Psoas muscle (tissue), 8 donors: ENCODE results near the gene KLHL2. TPM values are rescaled to one million over a fixed set of nuclear protein-coding genes. Genes with fewer than 3 reads are reported as not detected.

Experiments
- ATAC-seq, 4 donors: fragments of 200-7000 bp; cut with Tn5 transposase; one replicate each; pipeline ENCODE4 v1.9.1; 2020; ENCODE audit warnings: moderate library complexity in 3 of 4, mild to moderate bottlenecking in 2 of 4
- DNase-seq, 2 donors: peaks; one replicate each; pipeline ENCODE4 v3.0.0-alpha.2; 2020
- H3K27ac ChIP-seq: fragments of 200-600 bp; one replicate; pipeline ENCODE4 v1.8.0; 2022
- H3K27me3 ChIP-seq, 3 donors: fragments of 200-600 bp in 1 of 3; one replicate each; pipeline versions ENCODE4 v1.6.1 to v1.8.0; 2013 to 2022; ENCODE audit warnings: low read length in 2 of 3, mild to moderate bottlenecking in 2 of 3, moderate library complexity in 1 of 3; ENCODE audit not compliant: insufficient read depth in 3 of 3
- H3K36me3 ChIP-seq, 2 donors: fragments of 200-600 bp in 1 of 2; one replicate each; pipeline versions ENCODE4 v1.6.1 to v1.8.0; 2013 to 2022; ENCODE audit warnings: low read depth in 1 of 2, mild to moderate bottlenecking in 1 of 2, moderate library complexity in 1 of 2; ENCODE audit not compliant: insufficient read depth in 1 of 2
- H3K4me1 ChIP-seq: fragments of 200-600 bp; one replicate; pipeline ENCODE4 v1.8.0; 2022
- H3K4me3 ChIP-seq: fragments of 200-600 bp; one replicate; pipeline ENCODE4 v1.8.0; 2022; ENCODE audit warnings: mild to moderate bottlenecking
- H3K9me3 ChIP-seq: fragments of 200-600 bp; one replicate; pipeline ENCODE4 v1.8.0; 2022
- CTCF ChIP-seq: fragments of 200-600 bp; IDR thresholded peaks from one replicate; pipeline ENCODE4 v1.8.0; 2022; ENCODE audit warnings: antibody characterized with exemption
- WGBS, 3 donors: extraction: QIAGEN DNeasy Blood & Tissue Kit; methylation state at CpG; one replicate each; pipeline versions ENCODE4 v1.1.6 to v1.1.7; 2013; 5-methylcytosine and 5-hydroxymethylcytosine counted together
- intact Hi-C, 2 donors: fragments of 100-400 bp; cut with DNase I; formaldehyde crosslinking; loops; one replicate each; pipeline versions ENCODE4 v1.11.0 to v1.14.2; 2022
- polyA plus RNA-seq, 3 donors: library from polyadenylated mRNA; stranded (reverse); fragments of 200-250 nt; gene quantifications; one replicate each; pipeline ENCODE4 v1.2.3, GENCODE V29; 2013
- total RNA-seq, 4 donors: library from RNA; stranded (reverse); fragmentation: NEBNext Ultra II Directional in 2 of 4; extraction: Animal tissue kit (Norgen Biotek cat#: 25700) in 2 of 4; gene quantifications; one replicate each; pipeline versions ENCODE4 v1.2.1 to v1.2.4, GENCODE V29; 2021 to 2023
- donor health status: healthy with polysubstance abuse.
- donor health status: DM: no; HTN: no; CAD: no; lungs with moderate emphysema.
- donor health status: Bipolar disorder and iron deficiency.
- donor health status: healthy.
- donor health status: DM: yes; HTN: yes; CAD: no.
- donor health status: DM: no; HTN: no; CAD: no.
- donor health status: DM: no; HTN: no; CAD: no.
- donor health status: DM: yes; HTN: yes; CAD: no.

The KLHL2 gene
- total and polyA plus RNA-seq, 7 donors = 3.1 to 7.8 (median 4.5) TPM

GRCh38 chr4:165199722-165200121 lies 7.6 kb upstream of the KLHL2 start:
- no peak overlapping the region for H3K27ac ChIP-seq
- DNase-seq (no peak), ATAC-seq (no peak)
- intact Hi-C loops = loop anchor here in 1 of 2 donors (10.0 kb wide), 1 partner anchor 125 kb away; the partner anchor contains the start of gene MSMO1
- TF ChIP-seq CTCF = no peak
- H3K27me3 ChIP-seq = no peaks in the 10 kb centered on the region
- H3K4me1 ChIP-seq = no peaks in the 10 kb centered on the region
- no peak overlapping the region for H3K4me3 ChIP-seq
- H3K36me3 ChIP-seq = no peaks in the 10 kb centered on the region
- 87 to 97% (median 92%) methylated on average over 2 of the region's 2 CpGs for WGBS, 3 donors
- no peaks in the 10 kb centered on the region for H3K9me3 ChIP-seq

GRCh38 chr4:165201806-165202205 lies 5.6 kb upstream of the KLHL2 start:
- Histone ChIP-seq H3K27me3 (no peaks in the 10 kb centered on the region), H3K4me3 (no peak overlapping the region), H3K4me1 (no peaks in the 10 kb centered on the region), H3K27ac (no peak overlapping the region), H3K36me3 (no peaks in the 10 kb centered on the region), H3K9me3 (no peaks in the 10 kb centered on the region)
- no peak for TF ChIP-seq CTCF
- no peak for DNase-seq
- WGBS, 3 donors = 77 to 86% (median 79%) methylated on average over 1 of the region's 1 CpG
- intact Hi-C loops = loop anchor here in 1 of 2 donors (10.0 kb wide), 1 partner anchor 123 kb away; the partner anchor contains the start of gene MSMO1
- no peak for ATAC-seq

- DNase-seq (no peak), ATAC-seq (no peak)
- no peak for TF ChIP-seq CTCF
- intact Hi-C loops = loop anchor here in 1 of 2 donors (10.0 kb wide), 1 partner anchor 121 kb away; the partner anchor contains the start of gene MSMO1
- no peaks in the 10 kb centered on the region for H3K9me3 ChIP-seq
- H3K27me3 ChIP-seq = peaks cover 0 to 10% (median 0%) of the 10 kb centered on the region in 3 donors
- no peak overlapping the region for H3K27ac ChIP-seq
- WGBS, 3 donors = 83 to 87% (median 84%) methylated on average over 8 of the region's 8 CpGs
- H3K36me3 ChIP-seq = no peaks in the 10 kb centered on the region
- peaks cover 5% of the 10 kb centered on the region for H3K4me1 ChIP-seq
- H3K4me3 ChIP-seq = no peak overlapping the region
Measured at GRCh38 chr4:165203541-165204461, 3.6 kb upstream of the KLHL2 start.

GRCh38 chr4:165204462-165204830 lies 2.9 kb upstream of the KLHL2 start:
- peaks cover 0 to 11% (median 0%) of the 10 kb centered on the region in 3 donors for H3K27me3 ChIP-seq
- intact Hi-C loops = loop anchor here in 1 of 2 donors (10.0 kb wide), 1 partner anchor 120 kb away; the partner anchor contains the start of gene MSMO1
- 86 to 95% (median 86%) methylated on average over 3 of the region's 3 CpGs for WGBS, 3 donors
- ATAC-seq (no peak), DNase-seq (no peak)
- H3K4me3 ChIP-seq = no peak overlapping the region
- TF ChIP-seq CTCF = no peak
- peaks cover 5% of the 10 kb centered on the region for H3K4me1 ChIP-seq
- H3K9me3 ChIP-seq = no peaks in the 10 kb centered on the region
- H3K27ac ChIP-seq = no peak overlapping the region
- no peaks in the 10 kb centered on the region for H3K36me3 ChIP-seq
